GM12878 (cell line): ENCODE data around the gene LGALS1. TPM values are rescaled to one million over a fixed set of nuclear protein-coding genes. Genes with fewer than 3 reads are reported as not detected.

ENCODE experiments used
- ATAC-seq: fragments of 200-7000 bp; cut with Tn5 transposase; 3 replicates; pipeline ENCODE4 v1.9.1; 2020; ENCODE audit warnings: mild to moderate bottlenecking, moderate library complexity
- BruUV-seq: library from RNA; stranded (reverse); fragments of 400-500 nt; replicated peaks from 2 replicates; lab custom pipeline; 2021; lab: Mats Ljungman, UMichigan
- CTCF ChIA-PET: fragments of 300-600 bp; sonication (Branson Sonifier 250); formaldehyde crosslinking; extraction: SDS; loops from one replicate; lab custom pipeline; 2021; ENCODE audit warnings: inconsistent platforms; lab: Yijun Ruan, JAX
- POLR2A ChIA-PET: fragments of 350-600 bp; formaldehyde crosslinking; extraction: SDS; loops from one replicate; lab custom pipeline; 2021; ENCODE audit warnings: inconsistent platforms; lab: Charles Lee
- RAD21 ChIA-PET: fragments of 300-600 bp; sonication (Branson Sonifier 250); formaldehyde crosslinking; loops from one replicate; lab custom pipeline; 2023; ENCODE audit warnings: antibody characterized with exemption; ENCODE audit not compliant: unreplicated experiment; lab: Charles Lee
- SMC1A ChIA-PET: fragments of 300-600 bp; sonication (Branson Sonifier 250); formaldehyde crosslinking; loops from one replicate; lab custom pipeline; 2023; ENCODE audit not compliant: unreplicated experiment, uncharacterized antibody; lab: Charles Lee
- DNase-seq: peaks from one replicate; pipeline ENCODE4 v3.0.0-alpha.2; 2011; ENCODE audit warnings: low read depth, low spot score
- FAIRE-seq: peaks from 3 replicates; lab custom pipeline; 2011; peaks lifted over from hg19 to GRCh38; lab: Jason Lieb, UNC
- H2AFZ ChIP-seq: 2 replicates; pipeline ENCODE4 v1.6.0; 2011; ENCODE audit warnings: low read depth, low read length, control low read depth; ENCODE audit not compliant: control insufficient read depth
- H3K27ac ChIP-seq: 2 replicates; pipeline ENCODE4 v1.5.1; 2011; ENCODE audit warnings: control low read depth; ENCODE audit not compliant: control insufficient read depth, insufficient read depth
- H3K27me3 ChIP-seq, 2 experiments: replicated peaks in 1 of 2; 2 replicates each; pipeline versions ENCODE4 v1.6.0 to v1.6.1; 2011; ENCODE audit warnings: low read length in 1 of 2; ENCODE audit not compliant: control insufficient read depth in 2 of 2, insufficient read depth in 2 of 2
- H3K36me3 ChIP-seq, 2 experiments: 2 replicates each; pipeline ENCODE4 v1.5.1; 2011; ENCODE audit warnings: low read length in 1 of 2; ENCODE audit not compliant: control insufficient read depth in 2 of 2, insufficient read depth in 2 of 2
- H3K4me1 ChIP-seq: 2 replicates; pipeline ENCODE4 v1.6.1; 2011; ENCODE audit warnings: mild to moderate bottlenecking, low read length, moderate library complexity, mixed read lengths; ENCODE audit not compliant: control insufficient read depth, insufficient read depth
- H3K4me2 ChIP-seq: 2 replicates; pipeline ENCODE4 v1.6.0; 2011; ENCODE audit warnings: control low read depth; ENCODE audit not compliant: control insufficient read depth, insufficient read depth
- H3K4me3 ChIP-seq: fragments of 200-600 bp; sonication (generic); 2 replicates; pipeline ENCODE4 v1.5.1; 2016
- H3K79me2 ChIP-seq: 2 replicates; pipeline ENCODE4 v1.6.0; 2011; ENCODE audit warnings: low read length; ENCODE audit not compliant: control insufficient read depth, insufficient read depth
- H3K9ac ChIP-seq: 2 replicates; pipeline ENCODE4 v1.8.0; 2011; ENCODE audit warnings: low read length, control low read depth, mixed read lengths; ENCODE audit not compliant: control insufficient read depth, insufficient read depth
- H3K9me3 ChIP-seq: replicated peaks from 3 replicates; pipeline ENCODE4 v1.5.1; 2011; ENCODE audit warnings: mild to moderate bottlenecking, low read length; ENCODE audit not compliant: control insufficient read depth, insufficient read depth
- H4K20me1 ChIP-seq: 2 replicates; pipeline ENCODE4 v1.6.0; 2011; ENCODE audit not compliant: control insufficient read depth, insufficient read depth
- ASH2L ChIP-seq: fragments of 300-600, 200-600 bp; sonication (generic); IDR thresholded peaks from 2 replicates; pipeline ENCODE4 v1.6.1; 2017; ENCODE audit warnings: low read depth, mild to moderate bottlenecking, borderline replicate concordance
- CREM ChIP-seq: IDR thresholded peaks from 2 replicates; pipeline ENCODE4 v1.6.1; 2014; ENCODE audit warnings: antibody characterized with exemption, low read depth
- CUX1 ChIP-seq: IDR thresholded peaks from 2 replicates; pipeline ENCODE4 v1.6.1; 2012; ENCODE audit warnings: improper control_type of control experiment, low read depth, low read length; ENCODE audit not compliant: insufficient replicate concordance
- E4F1 ChIP-seq: fragments of 450-650 bp; IDR thresholded peaks from 2 replicates; pipeline ENCODE4 v1.6.1; 2018; ENCODE audit warnings: borderline replicate concordance, mild to moderate bottlenecking; ENCODE audit not compliant: partially characterized antibody
- MEF2B ChIP-seq: fragments of 450-650 bp; IDR thresholded peaks from 2 replicates; pipeline ENCODE4 v1.6.1; 2018; ENCODE audit warnings: mild to moderate bottlenecking, moderate library complexity; ENCODE audit not compliant: partially characterized antibody, poor library complexity, severe bottlenecking
- MXI1 ChIP-seq: fragments of 150-350 bp; IDR thresholded peaks from 2 replicates; pipeline ENCODE4 v1.6.1; 2011; ENCODE audit warnings: low read depth, mild to moderate bottlenecking, inconsistent platforms, low read length, improper control_type of control experiment
- MYC ChIP-seq: IDR thresholded peaks from 2 replicates; pipeline ENCODE4 v1.6.1; 2011; ENCODE audit warnings: mild to moderate bottlenecking, low read length, moderate library complexity, inconsistent platforms; ENCODE audit not compliant: insufficient read depth, insufficient replicate concordance, insufficient read length, severe bottlenecking
- RBBP5 ChIP-seq: fragments of 200-600 bp; sonication (generic); conservative IDR thresholded peaks from 2 replicates; pipeline ENCODE4 v1.6.1; 2016
- SMARCA5 ChIP-seq: fragments of 450-650 bp; IDR thresholded peaks from 2 replicates; pipeline ENCODE4 v1.6.1; 2017; ENCODE audit warnings: mild to moderate bottlenecking
- TBL1XR1 ChIP-seq: IDR thresholded peaks from 2 replicates; pipeline ENCODE4 v1.6.1; 2012; ENCODE audit warnings: low read depth, low read length, improper control_type of control experiment
- TCF3 ChIP-seq: IDR thresholded peaks from 2 replicates; pipeline ENCODE4 v1.6.1; 2012; ENCODE audit warnings: low read depth, mild to moderate bottlenecking, low read length, borderline replicate concordance; ENCODE audit not compliant: insufficient read depth
- ZBTB4 ChIP-seq: fragments of 450-650 bp; formaldehyde crosslinking; IDR thresholded peaks from 2 replicates; pipeline ENCODE4 v1.4.0; 2022; ENCODE audit warnings: mild to moderate bottlenecking, moderate library complexity
- WGBS: methylation state at CpG from one replicate; pipeline ENCODE4 v1.1.6; 2016; ENCODE audit warnings: low lambda C conversion rate; ENCODE audit not compliant: insufficient replicate concordance, insufficient coverage; ENCODE audit errors: missing lambda C conversion rate; 5-methylcytosine and 5-hydroxymethylcytosine counted together
- in situ Hi-C: fragments of 300-500 bp; cut with MboI; formaldehyde crosslinking; loops from 9 replicates; pipeline ENCODE4 v1.14.3; 2018; ENCODE audit warnings: mixed read lengths
- intact Hi-C: fragments of 100-400 bp; cut with micrococcal nuclease; formaldehyde crosslinking; loops from one replicate; pipeline ENCODE4 v1.14.2; 2022; ENCODE audit not compliant: unreplicated experiment
- polyA plus RNA-seq, 11 experiments: library from polyadenylated mRNA; depleted of rRNA in 4 of 11; unstranded in 6 of 11; stranded (reverse) in 5 of 11; fragments of >200 nt; fragmentation: Nextera tagmentation in 4 of 11; fragmentation: Illumina TruSeq in 1 of 11; extraction: Ambion mirVana in 4 of 11; extraction: Trizol in 1 of 11; gene quantifications; 1 replicate in 1 of 11; 2 replicates in 10 of 11; pipeline versions ENCODE4 v1.2.1 to v1.2.3, GENCODE V29; 2011 to 2016; ENCODE audit warnings: inconsistent platforms in 2 of 11, missing spikeins in 2 of 11, low read depth in 1 of 11
- total RNA-seq, 4 experiments: library from RNA; depleted of rRNA in 3 of 4; stranded (reverse); fragments of >200 nt in 3 of 4; fragmentation: Illumina TruSeq in 1 of 4; extraction: Trizol in 1 of 4; gene quantifications; 2 replicates each; pipeline versions ENCODE4 v1.2.1 to v1.2.3, GENCODE V29; 2013 to 2021

Gene LGALS1
- total and polyA plus RNA-seq, 10 of the 15 experiments (the other 5 are each of a cell fraction or from before 2014, with no cell fraction given): 312 to 1,889 (median 706) TPM

GRCh38 chr22:37641561-37641949 is 33.9 kb upstream of the LGALS1 start:
- no TSS peak for BruUV-seq
- Histone ChIP-seq H3K27ac (no peak overlapping the region), H3K9me3 (no peaks in the 10 kb centered on the region), H3K79me2 (peaks cover 27% of the 10 kb centered on the region), H3K9ac (no peak overlapping the region), H3K36me3 (peaks cover 9 to 19% of the 10 kb centered on the region in 2 experiments; a peak in 3 of 4 replicates), H2AFZ (no peak overlapping the region), H3K4me3 (peak overlapping the region; percentile 96; the same call in 1 of the 2 replicates), H3K4me1 (peaks cover 46% of the 10 kb centered on the region), H3K27me3 (no peaks in the 10 kb centered on the region), H4K20me1 (no peaks in the 10 kb centered on the region), H3K4me2 (peak overlapping the region; percentile 79; the same call in 1 of the 2 replicates)
- DNase-seq (no peak), FAIRE-seq (no peak), ATAC-seq (no peak)
- in situ Hi-C loops (no loop called here), intact Hi-C loops (no loop called here)
- ChIA-PET CTCF (interaction anchor here (1.8 to 15.9 kb wide), 8 partner anchors 8 to 222 kb away, joined by 5 to 396 read pairs (median 110); partner anchors contain the start of genes GGA1, LGALS1, NOL12 and PDXP), RAD21 (interaction anchor here (1.1 to 10.1 kb wide), 7 partner anchors 8 to 45 kb away, joined by 3 to 173 read pairs (median 50); partner anchors contain the start of genes GGA1, LGALS1, NOL12 and PDXP), POLR2A (interaction anchor here (0.6 to 6.0 kb wide), 7 partner anchors 18 to 1878 kb away, joined by 3 to 96 read pairs (median 4); partner anchors contain the start of genes GGA1, NOL12 and PDXP), SMC1A (interaction anchor here (0.7 to 8.6 kb wide), 10 partner anchors 9 to 51 kb away, joined by 3 to 108 read pairs (median 16); partner anchors contain the start of genes GGA1, LGALS1 and PDXP)
- WGBS: 84% methylated on average over 5 of the region's 5 CpGs
- TF ChIP-seq CUX1 (no peak), ASH2L (no peak), MXI1 (no peak), TCF3 (no peak), MEF2B (no peak), E4F1 (no peak), MYC (no peak), ZBTB4 (no peak), RBBP5 (no peak), SMARCA5 (no peak), TBL1XR1 (no peak), CREM (no peak)
